Stimulated activated memory B cell treated with anti-CD40 and anti-IgM and Interleukin-4, amounts not matched to agents 10 μg/mL and 1 μg/mL and 100 μg/mL, for 72 hours (primary cell): Measurements from ENCODE around the gene C17orf50.

Experiments used
- ATAC-seq: fragments of 150-1000 bp; cut with Tn5 transposase; 2 replicates; pipeline ENCODE4 v1.10.0; 2021
- H3K27ac Mint-ChIP-seq: one replicate; pipeline ENCODE4 v1.8.0; 2022; ENCODE audit warnings: mild to moderate bottlenecking, mixed read lengths
- H3K27me3 Mint-ChIP-seq: one replicate; pipeline ENCODE4 v1.8.0; 2022; ENCODE audit warnings: mixed read lengths
- H3K36me3 Mint-ChIP-seq: one replicate; pipeline ENCODE4 v1.8.0; 2022; ENCODE audit warnings: mixed read lengths
- H3K4me1 Mint-ChIP-seq: one replicate; pipeline ENCODE4 v1.8.0; 2022; ENCODE audit warnings: mixed read lengths
- H3K4me3 Mint-ChIP-seq: one replicate; pipeline ENCODE4 v1.8.0; 2022; ENCODE audit warnings: mild to moderate bottlenecking, moderate library complexity, mixed read lengths
- H3K9me3 Mint-ChIP-seq: one replicate; pipeline ENCODE4 v1.8.0; 2022; ENCODE audit warnings: mixed read lengths

C17orf50 gene

GRCh38 chr17:35760587-35760986 is at the start of gene C17orf50:
TSS of gene C17orf50 (plus strand) at chr17:35760887. CDS start at chr17:35760942, 55 bp downstream.
- no peak for ATAC-seq
- Mint-ChIP-seq H3K4me1 (peaks cover 16% of the 10 kb centered on the region), H3K27ac (no peak within 1 kb of the TSS), H3K9me3 (no peaks in the 10 kb centered on the region), H3K4me3 (no peak within 1 kb of the TSS), H3K27me3 (no peaks in the 10 kb centered on the region), H3K36me3 (no peaks in the 10 kb centered on the region)

GRCh38 chr17:35710950-35711349 is 49.7 kb upstream of the C17orf50 start:
- Mint-ChIP-seq H3K36me3 (peaks cover 33% of the 10 kb centered on the region), H3K9me3 (no peaks in the 10 kb centered on the region), H3K27me3 (no peaks in the 10 kb centered on the region), H3K27ac (no peak overlapping the region), H3K4me1 (peaks cover 28% of the 10 kb centered on the region), H3K4me3 (no peak overlapping the region)
- ATAC-seq, result no peak

- Mint-ChIP-seq H3K4me3 (no peak overlapping the region), H3K4me1 (peaks cover 12% of the 10 kb centered on the region), H3K27me3 (no peaks in the 10 kb centered on the region), H3K9me3 (no peaks in the 10 kb centered on the region), H3K36me3 (peaks cover 33% of the 10 kb centered on the region), H3K27ac (no peak overlapping the region)
- no peak for ATAC-seq
Observed at GRCh38 chr17:35713069-35713728, 47.5 kb upstream of the C17orf50 start.

- H3K27me3 Mint-ChIP-seq, result no peaks in the 10 kb centered on the region
- H3K4me3 Mint-ChIP-seq, result no peak overlapping the region
- ATAC-seq, result no peak
- H3K9me3 Mint-ChIP-seq, result no peaks in the 10 kb centered on the region
- no peaks in the 10 kb centered on the region for H3K4me1 Mint-ChIP-seq
- peaks cover 47% of the 10 kb centered on the region for H3K36me3 Mint-ChIP-seq
- no peak overlapping the region for H3K27ac Mint-ChIP-seq
Observed at GRCh38 chr17:35714988-35715387, 45.7 kb upstream of the C17orf50 start.

GRCh38 chr17:35715416-35715815 is 45.3 kb upstream of the C17orf50 start:
- Mint-ChIP-seq H3K9me3 (no peaks in the 10 kb centered on the region), H3K36me3 (peaks cover 47% of the 10 kb centered on the region), H3K27ac (no peak overlapping the region), H3K4me1 (no peaks in the 10 kb centered on the region), H3K4me3 (no peak overlapping the region), H3K27me3 (no peaks in the 10 kb centered on the region)
- ATAC-seq, result no peak

GRCh38 chr17:35716173-35716572 is 44.5 kb upstream of the C17orf50 start:
- Mint-ChIP-seq H3K27me3 (no peaks in the 10 kb centered on the region), H3K4me1 (no peaks in the 10 kb centered on the region), H3K36me3 (peaks cover 47% of the 10 kb centered on the region), H3K27ac (no peak overlapping the region), H3K9me3 (no peaks in the 10 kb centered on the region), H3K4me3 (no peak overlapping the region)
- ATAC-seq, result no peak

- H3K27me3 Mint-ChIP-seq, result no peaks in the 10 kb centered on the region
- H3K36me3 Mint-ChIP-seq, result peaks cover 49% of the 10 kb centered on the region
- no peak overlapping the region for H3K27ac Mint-ChIP-seq
- no peak overlapping the region for H3K4me3 Mint-ChIP-seq
- no peaks in the 10 kb centered on the region for H3K4me1 Mint-ChIP-seq
- H3K9me3 Mint-ChIP-seq, result no peaks in the 10 kb centered on the region
- ATAC-seq, result no peak
Observed at GRCh38 chr17:35716897-35717465, 43.7 kb upstream of the C17orf50 start.

GRCh38 chr17:35717475-35717874 is 43.2 kb upstream of the C17orf50 start:
- ATAC-seq, result no peak
- Mint-ChIP-seq H3K4me3 (no peak overlapping the region), H3K4me1 (no peaks in the 10 kb centered on the region), H3K27me3 (no peaks in the 10 kb centered on the region), H3K36me3 (peaks cover 49% of the 10 kb centered on the region), H3K9me3 (no peaks in the 10 kb centered on the region), H3K27ac (no peak overlapping the region)

- Mint-ChIP-seq H3K27ac (no peak overlapping the region), H3K27me3 (no peaks in the 10 kb centered on the region), H3K4me1 (no peaks in the 10 kb centered on the region), H3K4me3 (no peak overlapping the region), H3K36me3 (peaks cover 75% of the 10 kb centered on the region), H3K9me3 (no peaks in the 10 kb centered on the region)
- ATAC-seq, result no peak
Observed at GRCh38 chr17:35723735-35724134, 37.0 kb upstream of the C17orf50 start.

GRCh38 chr17:35725058-35725457 is 35.6 kb upstream of the C17orf50 start:
- ATAC-seq, result no peak
- Mint-ChIP-seq H3K4me1 (no peaks in the 10 kb centered on the region), H3K9me3 (no peaks in the 10 kb centered on the region), H3K36me3 (peaks cover 66% of the 10 kb centered on the region), H3K27ac (no peak overlapping the region), H3K4me3 (no peak overlapping the region), H3K27me3 (no peaks in the 10 kb centered on the region)

- Mint-ChIP-seq H3K4me1 (peaks cover 4% of the 10 kb centered on the region), H3K27ac (no peak overlapping the region), H3K27me3 (peaks cover 2% of the 10 kb centered on the region), H3K9me3 (no peaks in the 10 kb centered on the region), H3K4me3 (no peak overlapping the region), H3K36me3 (peaks cover 59% of the 10 kb centered on the region)
- no peak for ATAC-seq
Observed at GRCh38 chr17:35725802-35726126, 34.9 kb upstream of the C17orf50 start.

GRCh38 chr17:35726127-35726952 is 34.3 kb upstream of the C17orf50 start:
- H3K27me3 Mint-ChIP-seq, result peaks cover 7% of the 10 kb centered on the region
- H3K27ac Mint-ChIP-seq, result no peak overlapping the region
- peaks cover 55% of the 10 kb centered on the region for H3K36me3 Mint-ChIP-seq
- peaks cover 9% of the 10 kb centered on the region for H3K4me1 Mint-ChIP-seq
- H3K4me3 Mint-ChIP-seq, result no peak overlapping the region
- no peaks in the 10 kb centered on the region for H3K9me3 Mint-ChIP-seq
- no peak for ATAC-seq

- H3K4me1 Mint-ChIP-seq, result peaks cover 11% of the 10 kb centered on the region
- no peak for ATAC-seq
- H3K27ac Mint-ChIP-seq, result no peak overlapping the region
- peaks cover 9% of the 10 kb centered on the region for H3K27me3 Mint-ChIP-seq
- H3K9me3 Mint-ChIP-seq, result no peaks in the 10 kb centered on the region
- no peak overlapping the region for H3K4me3 Mint-ChIP-seq
- peaks cover 49% of the 10 kb centered on the region for H3K36me3 Mint-ChIP-seq
Observed at GRCh38 chr17:35726953-35727460, 33.7 kb upstream of the C17orf50 start.

GRCh38 chr17:35727635-35728034 is 33.1 kb upstream of the C17orf50 start:
- H3K4me3 Mint-ChIP-seq, result no peak overlapping the region
- no peak for ATAC-seq
- no peaks in the 10 kb centered on the region for H3K9me3 Mint-ChIP-seq
- peaks cover 9% of the 10 kb centered on the region for H3K27me3 Mint-ChIP-seq
- H3K4me1 Mint-ChIP-seq, result peaks cover 11% of the 10 kb centered on the region
- no peak overlapping the region for H3K27ac Mint-ChIP-seq
- peaks cover 49% of the 10 kb centered on the region for H3K36me3 Mint-ChIP-seq

- Mint-ChIP-seq H3K36me3 (peaks cover 40% of the 10 kb centered on the region), H3K4me1 (peaks cover 11% of the 10 kb centered on the region), H3K27me3 (peaks cover 9% of the 10 kb centered on the region), H3K9me3 (no peaks in the 10 kb centered on the region), H3K27ac (no peak overlapping the region), H3K4me3 (no peak overlapping the region)
- no peak for ATAC-seq
Observed at GRCh38 chr17:35728551-35728950, 32.1 kb upstream of the C17orf50 start.
